Stimulated activated memory B cell treated with anti-CD40 and anti-IgM and Interleukin-4, amounts not matched to agents 10 μg/mL and 1 μg/mL and 100 μg/mL, for 72 hours (primary cell): Measurements from ENCODE around the gene IFNAR2.
"Not testable (repeated sequence)": the region's sequence is repeated elsewhere in the genome, so short reads cannot be mapped to it uniquely, and the experiment has no call there.

Source experiments
- ATAC-seq: fragments of 150-1000 bp; cut with Tn5 transposase; 2 replicates; pipeline ENCODE4 v1.10.0; 2021
- H3K27ac Mint-ChIP-seq: one replicate; pipeline ENCODE4 v1.8.0; 2022; ENCODE audit warnings: mild to moderate bottlenecking, mixed read lengths
- H3K27me3 Mint-ChIP-seq: one replicate; pipeline ENCODE4 v1.8.0; 2022; ENCODE audit warnings: mixed read lengths
- H3K36me3 Mint-ChIP-seq: one replicate; pipeline ENCODE4 v1.8.0; 2022; ENCODE audit warnings: mixed read lengths
- H3K4me1 Mint-ChIP-seq: one replicate; pipeline ENCODE4 v1.8.0; 2022; ENCODE audit warnings: mixed read lengths
- H3K4me3 Mint-ChIP-seq: one replicate; pipeline ENCODE4 v1.8.0; 2022; ENCODE audit warnings: mild to moderate bottlenecking, moderate library complexity, mixed read lengths
- H3K9me3 Mint-ChIP-seq: one replicate; pipeline ENCODE4 v1.8.0; 2022; ENCODE audit warnings: mixed read lengths

The IFNAR2 gene

GRCh38 chr21:33206771-33207281, 22.9 kb upstream of the IFNAR2 start:
- Mint-ChIP-seq H3K27ac (peak overlapping the region; percentile 73), H3K9me3 (peaks cover 4% of the 10 kb centered on the region), H3K4me1 (peaks cover 38% of the 10 kb centered on the region), H3K27me3 (no peaks in the 10 kb centered on the region), H3K36me3 (peaks cover 7% of the 10 kb centered on the region), H3K4me3 (no peak overlapping the region)
- no peak for ATAC-seq

GRCh38 chr21:33207449-33208149, 22.1 kb upstream of the IFNAR2 start:
- ATAC-seq = peak; percentile 89
- H3K4me1 Mint-ChIP-seq = peaks cover 45% of the 10 kb centered on the region
- no peaks in the 10 kb centered on the region for H3K27me3 Mint-ChIP-seq
- peaks cover 4% of the 10 kb centered on the region for H3K9me3 Mint-ChIP-seq
- peak overlapping the region; percentile 73 for H3K27ac Mint-ChIP-seq
- H3K4me3 Mint-ChIP-seq = peak overlapping the region; percentile 42
- peaks cover 7% of the 10 kb centered on the region for H3K36me3 Mint-ChIP-seq

DNA sequence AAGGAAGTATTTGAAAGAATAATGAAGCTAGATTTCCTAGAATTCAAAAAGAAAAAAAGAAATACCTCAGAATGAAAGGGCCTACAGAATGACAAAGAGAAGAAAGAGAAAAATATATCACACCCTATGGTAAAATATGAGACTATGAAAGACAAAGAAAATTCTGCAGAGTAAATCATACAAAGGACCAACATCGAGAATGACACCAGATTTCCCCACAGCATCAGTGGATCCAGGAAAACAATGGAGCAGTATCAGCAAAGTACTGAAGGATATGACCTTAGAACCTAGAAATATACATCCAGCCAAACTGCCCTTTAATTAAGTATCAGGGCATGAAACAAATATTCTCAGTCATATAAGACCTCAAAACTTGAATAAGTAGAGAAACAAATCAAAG, 21.2 kb upstream of the IFNAR2 start:
- H3K4me1 Mint-ChIP-seq = peaks cover 52% of the 10 kb centered on the region
- ATAC-seq = no peak
- H3K27ac Mint-ChIP-seq = peak overlapping the region; percentile 73
- peaks cover 7% of the 10 kb centered on the region for H3K36me3 Mint-ChIP-seq
- no peak overlapping the region for H3K4me3 Mint-ChIP-seq
- H3K9me3 Mint-ChIP-seq = peaks cover 4% of the 10 kb centered on the region
- H3K27me3 Mint-ChIP-seq = no peaks in the 10 kb centered on the region

DNA sequence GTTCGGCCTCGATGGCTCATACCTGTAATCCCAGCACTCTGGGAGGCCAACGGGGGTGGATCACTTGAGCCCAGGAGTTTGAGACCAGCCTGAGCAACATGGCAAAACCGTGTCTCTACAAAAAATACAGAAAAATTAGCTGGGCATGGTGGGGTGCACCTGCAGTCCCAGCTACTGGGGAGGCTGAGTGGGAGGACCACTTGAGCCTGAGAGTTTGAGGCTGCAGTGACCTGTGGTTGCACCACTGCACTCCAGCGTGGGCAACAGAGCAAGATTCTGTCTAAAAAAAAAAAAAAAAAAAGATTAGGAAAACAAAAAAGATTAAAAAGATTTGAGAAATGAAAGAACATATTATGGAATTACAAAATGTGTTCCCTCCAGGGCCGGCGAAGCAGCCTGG, 18.4 kb upstream of the IFNAR2 start:
- no peak overlapping the region for H3K27ac Mint-ChIP-seq
- no peaks in the 10 kb centered on the region for H3K27me3 Mint-ChIP-seq
- no peak overlapping the region for H3K4me3 Mint-ChIP-seq
- no peak for ATAC-seq
- peaks cover 7% of the 10 kb centered on the region for H3K9me3 Mint-ChIP-seq
- H3K36me3 Mint-ChIP-seq = peaks cover 7% of the 10 kb centered on the region
- H3K4me1 Mint-ChIP-seq = peaks cover 64% of the 10 kb centered on the region

GRCh38 chr21:33211732-33212131, 18.0 kb upstream of the IFNAR2 start:
- peaks cover 7% of the 10 kb centered on the region for H3K9me3 Mint-ChIP-seq
- ATAC-seq = no peak
- peaks cover 7% of the 10 kb centered on the region for H3K36me3 Mint-ChIP-seq
- H3K4me3 Mint-ChIP-seq = no peak overlapping the region
- H3K27ac Mint-ChIP-seq = peak overlapping the region; percentile 28
- H3K27me3 Mint-ChIP-seq = no peaks in the 10 kb centered on the region
- peaks cover 65% of the 10 kb centered on the region for H3K4me1 Mint-ChIP-seq

- Mint-ChIP-seq H3K36me3 (peaks cover 7% of the 10 kb centered on the region), H3K4me1 (peaks cover 62% of the 10 kb centered on the region), H3K9me3 (peaks cover 7% of the 10 kb centered on the region), H3K27ac (peak overlapping the region; percentile 28), H3K4me3 (no peak overlapping the region), H3K27me3 (no peaks in the 10 kb centered on the region)
- ATAC-seq = no peak
Measured at GRCh38 chr21:33212159-33212851, 17.4 kb upstream of the IFNAR2 start.

GRCh38 chr21:33214056-33214455, 15.7 kb upstream of the IFNAR2 start:
- no peaks in the 10 kb centered on the region for H3K27me3 Mint-ChIP-seq
- H3K4me1 Mint-ChIP-seq = peaks cover 60% of the 10 kb centered on the region
- peak overlapping the region; percentile 89 for H3K27ac Mint-ChIP-seq
- peaks cover 3% of the 10 kb centered on the region for H3K9me3 Mint-ChIP-seq
- no peaks in the 10 kb centered on the region for H3K36me3 Mint-ChIP-seq
- no peak for ATAC-seq
- no peak overlapping the region for H3K4me3 Mint-ChIP-seq

GRCh38 chr21:33217138-33217520, 12.6 kb upstream of the IFNAR2 start:
- Mint-ChIP-seq H3K27ac (peak overlapping the region; percentile 89), H3K4me3 (no peak overlapping the region)

GRCh38 chr21:33219300-33219699, 10.4 kb upstream of the IFNAR2 start:
- H3K4me1 Mint-ChIP-seq = peaks cover 39% of the 10 kb centered on the region
- H3K36me3 Mint-ChIP-seq = peaks cover 4% of the 10 kb centered on the region
- no peaks in the 10 kb centered on the region for H3K9me3 Mint-ChIP-seq
- peak overlapping the region; percentile 89 for H3K27ac Mint-ChIP-seq
- ATAC-seq = no peak
- H3K27me3 Mint-ChIP-seq = no peaks in the 10 kb centered on the region
- H3K4me3 Mint-ChIP-seq = no peak overlapping the region

More at GRCh38 chr21:33217138-33217520, 12.6 kb upstream of the IFNAR2 start:
- no peak for ATAC-seq
- Mint-ChIP-seq H3K9me3 (peaks cover 3% of the 10 kb centered on the region), H3K4me1 (peaks cover 56% of the 10 kb centered on the region), H3K27me3 (no peaks in the 10 kb centered on the region), H3K36me3 (peaks cover 4% of the 10 kb centered on the region)

- Mint-ChIP-seq H3K9me3 (no peaks in the 10 kb centered on the region), H3K4me3 (no peak overlapping the region), H3K36me3 (peaks cover 4% of the 10 kb centered on the region), H3K27ac (peak overlapping the region; percentile 42), H3K27me3 (no peaks in the 10 kb centered on the region), H3K4me1 (peaks cover 32% of the 10 kb centered on the region)
- ATAC-seq = no peak
Measured at GRCh38 chr21:33219954-33220353, 9.8 kb upstream of the IFNAR2 start.

GRCh38 chr21:33225376-33225775, 4.4 kb upstream of the IFNAR2 start:
- Mint-ChIP-seq H3K27ac (peak overlapping the region; percentile 25), H3K4me1 (peaks cover 12% of the 10 kb centered on the region)
- H3K9me3 Mint-ChIP-seq, H3K27me3 Mint-ChIP-seq, ATAC-seq, H3K36me3 Mint-ChIP-seq, H3K4me3 Mint-ChIP-seq: not testable (repeated sequence)

GRCh38 chr21:33228455-33228854, 1.3 kb upstream of the IFNAR2 start:
- no peak overlapping the region for H3K27ac Mint-ChIP-seq
- H3K4me1 Mint-ChIP-seq = peaks cover 33% of the 10 kb centered on the region
- no peaks in the 10 kb centered on the region for H3K9me3 Mint-ChIP-seq
- H3K4me3 Mint-ChIP-seq = no peak overlapping the region
- H3K36me3 Mint-ChIP-seq = peaks cover 17% of the 10 kb centered on the region
- H3K27me3 Mint-ChIP-seq = no peaks in the 10 kb centered on the region
- ATAC-seq = no peak

DNA sequence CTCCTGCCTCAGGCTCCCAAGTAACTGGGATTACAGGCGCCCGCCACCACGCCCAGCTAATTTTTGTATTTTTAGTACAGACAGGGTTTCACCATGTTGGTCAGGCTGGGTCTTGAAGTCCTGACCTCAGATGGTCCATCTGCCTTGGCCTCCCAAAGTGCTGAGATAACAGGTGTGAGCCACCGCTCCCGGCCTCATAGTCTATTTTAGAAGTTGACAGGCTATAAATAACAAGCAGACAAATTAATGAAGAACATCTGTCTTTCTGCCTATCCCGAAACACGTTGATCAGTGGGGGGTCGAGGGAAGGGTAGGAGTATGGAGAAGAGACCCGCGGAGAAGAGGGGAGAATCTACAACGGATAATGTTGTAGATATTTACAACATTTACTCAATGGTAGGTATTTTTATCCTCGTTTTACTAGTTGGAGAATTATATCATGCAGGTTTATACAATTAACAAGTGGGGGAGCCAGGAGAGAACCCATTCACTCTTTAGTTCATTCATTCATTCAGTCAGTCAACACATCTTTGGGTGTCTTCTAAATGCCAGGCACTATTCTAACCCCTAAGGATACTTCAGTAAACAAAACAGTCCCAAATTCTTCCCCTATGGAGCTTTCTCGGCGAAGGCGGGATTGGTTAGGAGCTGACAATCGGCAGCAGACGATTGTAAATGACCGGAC, 497 bp upstream of the IFNAR2 start:
- H3K9me3 Mint-ChIP-seq = no peaks in the 10 kb centered on the region
- peak; percentile 22 for ATAC-seq
- no peaks in the 10 kb centered on the region for H3K27me3 Mint-ChIP-seq
- peak overlapping the region; percentile 82 for H3K4me3 Mint-ChIP-seq
- H3K27ac Mint-ChIP-seq = peak overlapping the region; percentile 83
- H3K4me1 Mint-ChIP-seq = peaks cover 37% of the 10 kb centered on the region
- peaks cover 20% of the 10 kb centered on the region for H3K36me3 Mint-ChIP-seq

- Mint-ChIP-seq H3K27ac (peak overlapping the region; percentile 83), H3K4me3 (peak overlapping the region; percentile 82), H3K4me1 (peaks cover 42% of the 10 kb centered on the region)
Measured at GRCh38 chr21:33230545-33231324, 997 bp downstream of the IFNAR2 start.

GRCh38 chr21:33231526-33231925, 1.8 kb downstream of the IFNAR2 start:
- no peaks in the 10 kb centered on the region for H3K9me3 Mint-ChIP-seq
- peaks cover 46% of the 10 kb centered on the region for H3K4me1 Mint-ChIP-seq
- peak; percentile 5 for ATAC-seq
- H3K36me3 Mint-ChIP-seq = peaks cover 30% of the 10 kb centered on the region
- H3K4me3 Mint-ChIP-seq = peak overlapping the region; percentile 82
- peak overlapping the region; percentile 83 for H3K27ac Mint-ChIP-seq
- no peaks in the 10 kb centered on the region for H3K27me3 Mint-ChIP-seq

More at GRCh38 chr21:33230545-33231324, 997 bp downstream of the IFNAR2 start:
- no peaks in the 10 kb centered on the region for H3K27me3 Mint-ChIP-seq
- ATAC-seq = peak; percentile 77
- H3K9me3 Mint-ChIP-seq = no peaks in the 10 kb centered on the region
- peaks cover 26% of the 10 kb centered on the region for H3K36me3 Mint-ChIP-seq
